HL-60/S4 (cell line): ENCODE results near the gene CEMIP.
"Not testable (repeated sequence)": the region's sequence is repeated elsewhere in the genome, so short reads cannot be mapped to it uniquely, and the experiment has no call there.

Experiments used
- in situ Hi-C: fragments of 300-500 bp; cut with MboI; formaldehyde crosslinking; loops from 2 replicates; pipeline ENCODE4 v1.14.3; 2022; ENCODE audit warnings: low sequenced_read_pairs

CEMIP gene

DNA sequence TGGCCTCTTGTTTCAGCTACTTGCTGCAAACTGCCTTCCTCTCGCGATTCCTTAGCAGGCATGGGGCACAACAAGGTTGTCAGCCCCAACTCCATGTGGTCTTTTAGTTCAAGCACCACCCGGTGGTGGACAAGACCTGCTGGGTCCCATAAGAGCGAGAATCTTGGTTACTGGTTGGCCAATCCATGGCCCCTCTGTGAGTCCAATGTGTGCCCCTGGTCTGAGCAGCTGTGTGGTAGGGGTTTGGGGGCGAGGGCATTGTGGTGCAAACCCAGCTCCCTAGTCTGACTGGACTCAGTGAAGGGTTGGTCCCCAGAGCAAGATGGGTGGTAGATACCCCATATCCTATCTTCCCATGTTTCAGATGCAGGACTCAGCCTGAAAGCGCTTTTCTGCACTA is 161.7 kb downstream of the CEMIP start:
- in situ Hi-C loops, result no loop called here

DNA sequence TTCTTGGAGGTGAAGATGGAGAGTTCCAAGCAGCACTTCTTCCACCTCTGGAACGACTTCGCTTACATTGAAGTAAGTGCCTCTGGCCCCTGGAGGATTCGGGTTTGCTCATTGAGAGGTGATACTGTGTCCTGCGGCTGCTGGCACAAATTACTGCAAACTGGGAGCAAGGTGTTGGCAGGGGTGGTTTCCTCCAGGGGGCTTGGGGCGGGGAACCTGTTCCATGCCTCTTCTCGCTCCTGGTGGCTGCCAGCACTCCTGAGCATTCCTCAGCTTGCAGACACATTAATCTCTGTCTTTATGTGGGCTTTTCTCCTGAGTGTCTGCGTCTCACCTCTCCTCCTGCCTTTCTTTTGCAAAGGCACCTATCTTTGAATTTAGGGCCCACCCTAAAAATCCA is 163.1 kb downstream of the CEMIP start:
- in situ Hi-C loops, result no loop called here

GRCh38 chr15:80942746-80943565 is 163.8 kb downstream of the CEMIP start:
- in situ Hi-C loops, result no loop called here

- in situ Hi-C loops, result no loop called here
Observed at GRCh38 chr15:80944818-80945217, 165.6 kb downstream of the CEMIP start.

DNA sequence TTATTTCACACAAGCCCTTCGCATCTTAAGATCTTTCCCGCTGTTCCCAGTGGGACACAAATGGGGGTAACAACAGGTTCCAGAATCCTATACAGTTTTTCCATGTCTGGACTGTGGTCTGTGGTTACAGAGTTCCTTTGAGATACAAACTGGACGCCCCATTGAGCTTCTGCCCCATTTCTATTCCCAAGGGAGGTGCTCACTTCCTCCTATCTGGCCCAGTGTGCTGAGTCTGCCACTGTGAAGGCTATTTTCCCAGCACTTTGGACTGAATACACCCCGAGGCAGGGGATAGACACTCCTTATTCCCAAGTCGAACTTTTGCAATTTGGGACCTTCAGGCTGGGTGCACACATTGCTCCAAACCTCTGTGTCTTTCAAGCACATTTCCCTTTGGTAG is 166.4 kb downstream of the CEMIP start:
- in situ Hi-C loops, result no loop called here

- in situ Hi-C loops, result no loop called here
Observed at GRCh38 chr15:80946576-80946975, 167.4 kb downstream of the CEMIP start.

GRCh38 chr15:80948651-80949292 is 169.6 kb downstream of the CEMIP start:
- in situ Hi-C loops, result no loop called here

DNA sequence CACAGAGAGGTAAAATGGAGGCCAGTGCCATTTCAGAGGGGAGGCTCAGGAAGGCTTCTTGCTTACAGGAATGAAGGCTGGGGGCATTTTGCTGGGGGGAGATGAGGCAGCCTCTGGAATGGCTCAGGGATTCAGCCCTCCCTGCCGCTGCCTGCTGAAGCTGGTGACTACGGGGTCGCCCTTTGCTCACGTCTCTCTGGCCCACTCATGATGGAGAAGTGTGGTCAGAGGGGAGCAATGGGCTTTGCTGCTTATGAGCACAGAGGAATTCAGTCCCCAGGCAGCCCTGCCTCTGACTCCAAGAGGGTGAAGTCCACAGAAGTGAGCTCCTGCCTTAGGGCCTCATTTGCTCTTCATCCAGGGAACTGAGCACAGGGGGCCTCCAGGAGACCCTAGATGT is 170.6 kb downstream of the CEMIP start:
- in situ Hi-C loops, result no loop called here

DNA sequence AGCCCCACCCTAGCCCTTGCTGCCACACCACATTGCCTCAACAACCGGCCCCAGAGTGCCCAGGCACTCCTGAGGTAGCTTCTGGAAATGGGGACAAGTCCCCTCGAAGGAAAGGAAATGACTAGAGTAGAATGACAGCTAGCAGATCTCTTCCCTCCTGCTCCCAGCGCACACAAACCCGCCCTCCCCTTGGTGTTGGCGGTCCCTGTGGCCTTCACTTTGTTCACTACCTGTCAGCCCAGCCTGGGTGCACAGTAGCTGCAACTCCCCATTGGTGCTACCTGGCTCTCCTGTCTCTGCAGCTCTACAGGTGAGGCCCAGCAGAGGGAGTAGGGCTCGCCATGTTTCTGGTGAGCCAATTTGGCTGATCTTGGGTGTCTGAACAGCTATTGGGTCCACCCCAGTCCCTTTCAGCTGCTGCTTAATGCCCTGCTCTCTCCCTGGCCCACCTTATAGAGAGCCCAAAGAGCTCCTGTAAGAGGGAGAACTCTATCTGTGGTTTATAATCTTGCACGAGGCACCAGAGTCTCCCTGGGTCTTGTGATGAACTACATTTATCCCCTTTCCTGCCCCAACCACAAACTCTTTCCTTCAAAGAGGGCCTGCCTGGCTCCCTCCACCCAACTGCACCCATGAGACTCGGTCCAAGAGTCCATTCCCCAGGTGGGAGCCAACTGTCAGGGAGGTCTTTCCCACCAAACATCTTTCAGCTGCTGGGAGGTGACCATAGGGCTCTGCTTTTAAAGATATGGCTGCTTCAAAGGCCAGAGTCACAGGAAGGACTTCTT is 171.3 kb downstream of the CEMIP start:
- in situ Hi-C loops, result no loop called here

GRCh38 chr15:80951941-80952340 is 172.8 kb downstream of the CEMIP start:
- in situ Hi-C loops, result no loop called here

DNA sequence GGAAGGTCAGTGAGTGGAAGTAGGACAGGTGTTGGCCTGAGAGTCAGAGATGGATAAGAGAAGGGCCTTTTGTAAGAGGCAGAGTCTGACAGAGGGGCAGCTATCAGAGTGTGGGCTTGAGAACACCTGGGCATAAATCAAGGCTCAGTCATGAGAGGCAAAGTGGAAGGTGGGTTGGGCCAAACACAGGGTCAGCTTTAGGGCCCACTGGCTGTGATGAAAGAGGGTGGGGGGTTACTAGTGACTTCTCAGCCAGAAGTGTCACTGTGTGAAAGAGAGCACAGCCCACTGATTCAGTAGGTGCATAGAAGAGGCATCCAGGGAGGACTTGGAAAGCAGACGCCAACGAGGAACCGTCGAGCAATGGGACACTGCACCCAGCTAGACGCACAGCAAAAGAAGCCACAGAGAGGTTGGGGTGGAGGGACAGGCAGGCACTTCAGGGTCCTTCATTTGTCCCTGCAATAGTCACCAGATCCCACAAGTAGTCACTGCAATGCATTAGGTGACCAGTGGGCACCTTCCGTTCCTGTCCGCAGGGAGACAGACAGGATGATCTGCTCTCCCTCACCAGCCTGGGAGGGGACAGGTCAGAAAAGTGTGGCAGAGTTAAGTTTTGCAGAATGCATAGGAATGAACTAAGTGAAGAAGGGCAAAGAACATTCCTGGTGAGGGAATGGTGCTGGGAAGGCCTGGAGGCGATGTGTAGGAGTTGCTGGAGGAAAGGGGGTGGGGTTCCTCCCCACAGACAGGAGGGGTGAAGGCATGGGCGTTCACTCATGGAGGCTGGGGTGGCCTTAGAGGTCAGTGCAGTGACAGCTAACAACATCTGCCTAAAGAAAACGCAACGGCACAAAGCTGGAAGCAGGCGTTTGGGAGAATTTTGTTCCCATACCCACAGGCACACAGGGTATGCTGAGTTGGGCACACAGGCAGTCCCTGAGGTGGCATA is 174.1 kb downstream of the CEMIP start:
- in situ Hi-C loops, result no loop called here

- in situ Hi-C loops, result no loop called here
Observed at GRCh38 chr15:80953953-80954778, 175.0 kb downstream of the CEMIP start.

DNA sequence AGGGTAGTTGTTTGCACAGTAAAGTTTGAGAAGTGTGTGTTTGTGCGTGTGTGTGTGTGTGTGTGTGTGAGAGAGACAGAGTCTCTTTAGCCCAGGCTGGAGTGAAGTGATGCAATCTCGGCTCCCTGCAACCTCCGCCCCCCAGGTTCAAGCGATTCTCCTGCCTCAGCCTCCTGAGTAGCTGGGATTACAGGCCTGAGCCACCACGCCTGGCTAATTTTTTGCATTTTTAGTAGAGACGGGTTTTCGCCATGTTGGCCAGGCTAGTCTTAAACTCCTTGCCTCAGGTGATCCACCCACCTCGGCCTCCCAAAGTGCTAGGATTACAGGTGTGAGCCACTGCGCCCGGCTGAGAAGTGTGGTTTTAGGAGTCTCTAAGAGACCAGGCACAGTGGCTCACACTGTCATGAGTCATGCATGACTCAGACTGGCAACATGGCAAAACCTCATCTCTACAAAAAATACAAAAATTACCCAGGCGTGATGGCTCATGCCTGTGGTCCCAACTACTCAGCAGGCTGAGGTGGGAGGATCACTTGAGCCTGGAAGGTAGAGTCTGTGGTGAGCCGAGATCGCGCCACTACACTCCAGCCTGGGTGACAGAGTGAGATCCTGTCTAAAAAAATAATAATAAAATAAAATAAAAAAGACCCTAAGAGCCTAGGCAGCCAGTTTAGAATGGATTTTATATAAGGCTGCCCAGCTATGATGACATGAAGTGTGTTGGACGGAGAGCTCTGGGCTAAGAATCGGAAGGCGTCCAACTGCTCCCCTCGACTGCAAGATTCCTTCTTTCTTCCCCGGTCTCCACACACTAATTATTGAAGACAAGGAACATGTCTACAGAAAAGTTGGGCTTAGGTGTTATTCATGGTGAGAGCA is 176.6 kb downstream of the CEMIP start:
- in situ Hi-C loops, result not testable (repeated sequence)

DNA sequence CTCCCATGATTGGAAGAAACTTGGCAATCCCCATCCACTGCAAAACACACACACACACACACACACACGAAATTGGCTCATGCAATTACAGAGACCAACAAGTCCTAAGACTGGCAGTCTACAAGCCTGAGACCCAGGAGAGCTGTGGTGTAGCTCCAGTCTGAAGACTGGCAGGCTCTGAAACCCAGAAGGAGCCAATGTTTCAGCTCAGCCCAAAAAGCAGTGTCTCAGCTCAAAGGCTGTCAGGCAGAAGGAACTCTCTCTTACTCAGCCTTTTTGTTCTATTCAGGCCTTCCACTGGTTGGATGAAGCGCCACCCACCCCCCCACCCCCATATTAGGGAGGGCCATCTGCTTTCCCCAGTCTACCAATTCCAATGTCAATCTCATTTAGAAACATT is 178.4 kb downstream of the CEMIP start:
- in situ Hi-C loops, result no loop called here

GRCh38 chr15:80957976-80958375 is 178.8 kb downstream of the CEMIP start:
- in situ Hi-C loops, result no loop called here

DNA sequence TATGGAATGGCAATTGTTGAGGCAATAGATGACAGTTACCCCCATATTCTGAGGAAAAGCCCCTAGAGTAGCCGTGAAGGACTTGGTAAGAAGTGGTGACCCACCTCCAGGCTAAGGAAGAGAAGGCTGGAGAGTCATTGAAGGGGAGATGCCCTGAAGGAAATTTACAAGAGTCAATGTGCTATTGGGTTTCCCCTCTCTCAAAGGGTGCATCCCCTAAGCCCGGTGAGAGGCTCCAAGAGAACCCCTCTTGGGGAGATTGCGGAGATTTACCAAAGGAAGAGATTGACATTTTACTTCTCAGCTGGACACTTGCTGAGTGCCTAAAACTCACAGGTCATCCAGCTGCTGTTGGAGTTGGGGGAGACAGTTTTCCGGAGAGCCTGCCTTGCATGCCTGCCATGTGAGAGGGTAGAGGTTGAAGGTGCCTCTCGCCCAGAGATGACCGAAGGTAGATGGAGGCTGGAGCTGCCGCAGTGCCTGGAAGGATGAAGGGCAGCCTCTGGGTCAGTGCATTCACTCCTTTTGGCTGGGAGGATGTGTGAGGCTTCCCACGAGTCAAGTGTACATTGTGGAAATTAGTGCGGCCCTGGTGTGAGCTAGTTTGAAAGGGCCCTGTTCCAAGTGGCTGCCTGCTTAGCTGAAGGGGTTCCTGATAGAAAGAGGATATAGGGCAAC is 179.8 kb downstream of the CEMIP start:
- in situ Hi-C loops, result no loop called here

GRCh38 chr15:80965454-80965853 is 186.3 kb downstream of the CEMIP start:
- in situ Hi-C loops, result not testable (repeated sequence)
